T-helper 17 cell (primary cell): ENCODE data around the gene IGFBP7. TPM values are rescaled to one million over a fixed set of nuclear protein-coding genes. Genes with fewer than 3 reads are reported as not detected.
"Not testable (repeated sequence)": the region's sequence is repeated elsewhere in the genome, so short reads cannot be mapped to it uniquely, and the experiment has no call there.

Experiments used
- ATAC-seq: fragments of 150-1000 bp; cut with Tn5 transposase; 2 replicates; pipeline ENCODE4 v1.10.0; 2021; ENCODE audit warnings: mild to moderate bottlenecking, moderate library complexity
- DNase-seq, 3 donors: peaks; one replicate each; pipeline versions ENCODE4 v3.0.0 to v3.0.0-alpha.2; 2020 to 2021
- H3K9me3 ChIP-seq: one replicate; pipeline ENCODE4 v1.7.0; 2013; ENCODE audit warnings: low read length, mild to moderate bottlenecking; ENCODE audit not compliant: control insufficient read depth, poor library complexity, severe bottlenecking
- H3K27ac Mint-ChIP-seq: one replicate; pipeline ENCODE4 v1.8.0; 2022; ENCODE audit warnings: mild to moderate bottlenecking, moderate library complexity, mixed read lengths
- H3K27me3 Mint-ChIP-seq: one replicate; pipeline ENCODE4 v1.8.0; 2022; ENCODE audit warnings: mixed read lengths
- H3K36me3 Mint-ChIP-seq: one replicate; pipeline ENCODE4 v1.8.0; 2022; ENCODE audit warnings: low read depth, mixed read lengths
- H3K4me1 Mint-ChIP-seq: one replicate; pipeline ENCODE4 v1.8.0; 2022; ENCODE audit warnings: mild to moderate bottlenecking, mixed read lengths
- H3K4me3 Mint-ChIP-seq: one replicate; pipeline ENCODE4 v1.8.0; 2022; ENCODE audit warnings: mild to moderate bottlenecking, moderate library complexity, mixed read lengths
- total RNA-seq, 4 donors: library from RNA in 2 of 4; stranded (reverse) in 2 of 4; gene quantifications; one replicate each; pipeline ENCODE4 v1.2.3 and lab custom pipeline; 2022 to 2026

Gene IGFBP7
- total RNA-seq, 2 donors from 2014 or later: 0.22 to 0.37 TPM

DNA sequence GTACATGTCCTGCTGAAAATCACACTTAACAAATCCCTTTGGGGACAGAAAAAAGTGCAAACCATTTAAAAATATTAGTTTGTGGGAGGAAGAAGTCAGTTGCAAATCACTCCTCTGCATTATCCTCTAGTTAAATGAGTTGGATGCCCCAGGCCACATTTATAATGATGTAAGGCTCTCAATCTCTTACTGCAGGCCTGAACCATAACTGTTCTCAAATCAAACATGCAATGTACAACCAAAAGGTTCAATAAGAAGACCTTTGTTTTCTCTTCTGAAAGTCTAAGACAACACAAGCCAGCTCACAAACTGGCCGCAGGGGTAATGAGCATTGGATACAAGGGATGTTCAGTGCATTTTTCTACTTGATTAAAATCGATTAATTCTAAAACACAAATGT is 39.7 kb downstream of the IGFBP7 start:
- DNase-seq (no peak), ATAC-seq (no peak)
- H3K36me3 Mint-ChIP-seq: no peaks in the 10 kb centered on the region
- no peaks in the 10 kb centered on the region for H3K9me3 ChIP-seq
- no peak overlapping the region for H3K4me3 Mint-ChIP-seq
- H3K4me1 Mint-ChIP-seq: no peaks in the 10 kb centered on the region
- peaks cover 30% of the 10 kb centered on the region for H3K27me3 Mint-ChIP-seq
- no peak overlapping the region for H3K27ac Mint-ChIP-seq

DNA sequence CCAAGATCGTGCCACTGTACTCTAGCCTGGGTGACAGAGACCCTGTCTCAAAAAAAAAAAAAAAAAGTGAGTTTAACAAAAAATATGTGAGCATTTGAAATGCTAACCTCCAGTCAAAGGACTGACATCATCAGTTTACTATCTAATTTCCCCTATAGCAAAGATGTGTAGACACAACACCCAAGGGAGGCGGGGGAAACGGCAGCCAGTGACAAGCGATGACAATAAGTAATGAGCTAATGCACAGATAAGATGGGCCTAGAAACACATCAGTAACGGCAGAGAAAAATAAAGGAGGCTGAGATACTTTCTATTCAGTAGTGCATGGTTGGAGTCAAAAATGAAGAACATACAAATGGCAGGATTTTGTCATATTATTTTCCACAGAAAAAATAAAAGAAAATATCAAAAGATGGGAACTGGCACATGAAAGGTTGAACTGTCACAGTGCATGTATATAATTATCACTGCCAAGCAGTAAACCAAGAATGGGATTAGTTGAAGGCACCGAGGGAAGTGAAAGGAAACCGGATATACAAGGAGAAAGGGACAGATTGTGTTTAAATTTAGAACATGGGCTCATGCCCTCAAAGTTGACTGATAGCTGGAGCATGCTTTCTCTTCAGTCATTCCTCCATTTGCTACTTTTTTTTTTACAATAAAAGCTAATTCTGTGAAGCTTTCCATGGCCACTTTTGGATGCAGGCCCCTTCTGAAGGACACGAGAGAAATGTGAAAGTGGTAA is 41.8 kb downstream of the IGFBP7 start:
- no peaks in the 10 kb centered on the region for H3K9me3 ChIP-seq
- Mint-ChIP-seq H3K27me3 (peaks cover 15% of the 10 kb centered on the region), H3K4me1 (no peaks in the 10 kb centered on the region), H3K36me3 (no peaks in the 10 kb centered on the region), H3K4me3 (no peak overlapping the region), H3K27ac (no peak overlapping the region)
- DNase-seq: no peak
- no peak for ATAC-seq

DNA sequence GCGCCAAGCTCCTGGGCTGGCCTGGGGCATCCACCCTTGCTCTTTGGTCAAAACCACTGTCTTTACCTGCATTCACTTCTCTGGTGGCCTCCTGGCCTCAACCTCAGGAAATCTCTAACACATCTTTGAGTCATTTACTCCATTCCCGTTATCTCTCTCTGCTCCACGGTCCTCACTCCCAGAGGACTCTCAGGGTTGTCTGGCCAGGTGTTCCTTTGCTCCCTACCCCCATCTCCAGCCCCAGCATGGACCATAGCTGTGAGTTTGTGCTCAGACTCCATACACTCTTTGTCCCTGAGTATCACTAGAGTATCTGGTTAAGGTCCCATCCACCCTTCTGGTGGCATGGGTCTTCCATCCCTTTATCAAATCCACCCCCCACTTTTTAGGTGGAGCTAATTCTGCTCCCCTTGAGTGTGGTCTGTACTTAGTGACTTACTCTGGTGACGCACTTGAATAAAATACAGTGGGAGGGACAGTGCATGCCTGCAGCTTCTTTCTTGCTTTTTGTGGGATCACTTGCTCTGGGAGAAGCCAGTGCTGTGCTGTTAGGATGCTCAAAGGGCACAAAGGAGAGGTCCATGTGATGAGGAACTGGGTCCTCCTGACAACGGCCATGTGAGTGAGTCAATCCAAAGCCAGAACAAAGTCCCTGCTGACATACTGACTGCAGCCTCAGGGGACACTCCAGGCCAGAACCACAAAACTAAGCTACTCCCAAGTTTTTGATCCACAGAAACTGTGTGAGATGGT is 44.3 kb downstream of the IGFBP7 start:
- DNase-seq (no peak), ATAC-seq (no peak)
- Mint-ChIP-seq H3K36me3 (no peaks in the 10 kb centered on the region), H3K4me1 (no peaks in the 10 kb centered on the region), H3K4me3 (no peak overlapping the region), H3K27me3 (peaks cover 18% of the 10 kb centered on the region), H3K27ac (no peak overlapping the region)
- no peaks in the 10 kb centered on the region for H3K9me3 ChIP-seq

DNA sequence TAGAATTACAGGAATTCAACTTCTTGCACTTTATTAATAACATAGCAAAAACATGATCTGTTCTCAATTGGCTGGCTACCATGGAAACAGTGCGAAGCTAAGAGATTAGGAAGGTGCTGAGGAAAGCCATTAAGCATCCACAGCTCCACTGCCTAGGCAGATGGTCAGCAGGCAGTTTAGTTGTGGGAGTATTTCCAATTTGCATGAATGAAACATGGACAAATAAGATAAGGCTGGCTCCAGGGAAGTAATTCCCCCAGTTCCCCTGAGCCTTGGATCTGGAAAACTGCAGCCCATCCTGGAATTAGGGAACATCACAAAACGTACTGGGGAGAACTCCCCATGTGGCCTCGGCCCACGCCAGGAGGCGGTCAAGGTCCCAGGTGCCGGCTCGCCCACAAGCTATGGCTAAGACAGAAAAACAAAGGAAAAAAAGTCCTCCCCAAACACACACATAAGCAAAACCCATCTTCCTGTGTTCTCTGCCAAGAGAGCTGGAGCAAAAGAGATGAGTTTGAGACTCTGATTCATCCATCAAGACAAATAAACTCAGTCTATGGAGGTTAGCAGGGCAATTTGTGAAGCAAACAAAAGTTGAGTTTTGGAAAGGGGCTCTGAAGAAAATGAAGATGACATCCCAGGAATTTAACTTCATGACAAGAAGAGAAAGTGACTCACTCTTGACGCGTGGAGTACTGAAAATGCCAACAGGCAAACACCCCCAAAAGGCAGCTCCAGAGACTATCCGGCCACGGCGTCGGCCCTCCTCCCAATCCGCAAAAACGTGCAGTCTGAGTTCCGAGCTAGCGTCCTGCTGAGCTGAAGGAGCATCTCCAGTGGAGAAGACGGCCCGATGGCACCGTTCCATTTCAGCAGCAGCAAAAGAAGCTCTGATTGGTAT is 45.1 kb downstream of the IGFBP7 start:
- no peaks in the 10 kb centered on the region for H3K36me3 Mint-ChIP-seq
- H3K27ac Mint-ChIP-seq: no peak overlapping the region
- no peak overlapping the region for H3K4me3 Mint-ChIP-seq
- peaks cover 18% of the 10 kb centered on the region for H3K27me3 Mint-ChIP-seq
- H3K9me3 ChIP-seq: no peaks in the 10 kb centered on the region
- DNase-seq (no peak), ATAC-seq (no peak)
- no peaks in the 10 kb centered on the region for H3K4me1 Mint-ChIP-seq

DNA sequence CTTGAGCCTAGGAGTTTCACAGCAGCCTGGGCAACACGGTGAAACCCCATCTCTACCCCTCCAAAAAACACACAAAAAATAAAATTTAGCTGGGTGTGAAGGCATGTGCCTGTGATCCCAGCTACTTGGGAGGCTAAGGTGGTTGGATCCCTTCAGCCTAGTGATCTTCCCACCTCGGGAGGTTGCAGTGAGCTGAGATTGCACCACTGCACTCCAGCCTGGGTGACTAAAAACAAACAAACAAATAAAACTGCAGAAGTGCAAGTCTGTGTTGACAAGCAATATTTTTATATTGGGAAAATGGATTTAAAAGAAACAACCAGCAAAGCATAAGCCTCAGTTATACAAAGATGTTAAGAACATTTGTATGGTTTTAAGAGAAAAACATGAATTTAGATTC is 46.1 kb downstream of the IGFBP7 start:
- ATAC-seq: no peak
- Mint-ChIP-seq H3K4me1 (no peaks in the 10 kb centered on the region), H3K27ac (no peak overlapping the region), H3K4me3 (no peak overlapping the region), H3K36me3 (no peaks in the 10 kb centered on the region), H3K27me3 (peaks cover 18% of the 10 kb centered on the region)
- no peaks in the 10 kb centered on the region for H3K9me3 ChIP-seq
- DNase-seq: no peak

DNA sequence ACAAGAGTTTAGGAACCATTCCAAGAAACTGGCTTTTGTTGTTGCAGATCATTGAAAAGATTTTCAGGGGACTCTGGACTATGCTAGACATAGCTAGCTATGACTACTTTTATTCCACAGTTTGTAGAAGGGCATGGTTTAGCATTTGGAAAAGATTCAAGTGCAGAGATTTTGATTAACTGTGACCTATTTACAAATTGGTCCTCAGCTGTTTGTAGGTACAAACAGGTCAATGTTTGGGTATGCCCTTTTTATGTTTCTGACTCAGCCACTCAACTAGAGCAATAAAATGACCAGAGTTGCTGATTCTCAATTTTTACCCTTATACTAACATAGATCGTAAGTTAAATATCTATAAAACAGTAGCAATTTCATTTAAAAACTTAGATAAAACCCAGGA is 46.7 kb downstream of the IGFBP7 start:
- Mint-ChIP-seq H3K27me3 (peaks cover 18% of the 10 kb centered on the region), H3K4me1 (no peaks in the 10 kb centered on the region), H3K4me3 (no peak overlapping the region), H3K36me3 (no peaks in the 10 kb centered on the region), H3K27ac (no peak overlapping the region)
- no peaks in the 10 kb centered on the region for H3K9me3 ChIP-seq
- no peak for ATAC-seq
- DNase-seq: no peak

DNA sequence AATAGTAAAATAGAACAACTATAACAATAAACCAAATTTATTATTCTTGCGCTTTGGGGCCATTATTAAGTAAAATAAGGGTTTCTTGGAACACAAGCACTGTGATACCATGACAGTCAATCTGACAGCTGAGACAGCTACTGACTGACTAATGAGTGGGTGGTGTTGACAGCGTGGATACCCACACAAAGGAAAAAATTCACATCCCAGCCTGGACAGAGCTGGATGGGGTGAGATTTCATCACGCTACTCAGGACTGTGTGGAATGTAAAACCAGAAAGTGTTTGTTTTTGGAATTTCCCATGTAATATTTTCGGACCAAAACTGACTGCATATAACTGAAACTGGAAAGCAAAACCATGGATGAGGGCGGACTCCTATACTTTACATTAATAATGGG is 48.8 kb downstream of the IGFBP7 start:
- no peaks in the 10 kb centered on the region for H3K9me3 ChIP-seq
- peaks cover 26% of the 10 kb centered on the region for H3K27me3 Mint-ChIP-seq
- DNase-seq (no peak), ATAC-seq (no peak)
- H3K36me3 Mint-ChIP-seq: no peaks in the 10 kb centered on the region
- no peak overlapping the region for H3K27ac Mint-ChIP-seq
- H3K4me3 Mint-ChIP-seq: no peak overlapping the region
- no peaks in the 10 kb centered on the region for H3K4me1 Mint-ChIP-seq

DNA sequence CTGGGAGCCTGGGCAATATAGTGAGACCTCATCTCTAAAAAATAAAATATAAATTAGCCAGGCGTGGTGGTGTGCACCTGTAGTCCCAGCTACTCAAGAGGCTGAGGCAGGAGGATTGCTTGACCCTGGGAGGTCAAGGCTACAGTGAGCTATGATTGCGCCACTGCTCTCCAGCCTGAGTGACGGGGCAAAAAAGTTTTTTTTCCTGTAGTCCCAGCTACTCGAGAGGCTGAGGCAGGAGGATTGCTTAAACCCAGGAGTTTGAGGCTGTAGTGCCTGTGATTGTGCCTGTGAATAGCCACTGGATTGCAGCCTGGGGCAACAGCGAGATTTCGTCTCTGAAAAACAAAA is 49.5 kb downstream of the IGFBP7 start:
- ATAC-seq, DNase-seq, H3K36me3 Mint-ChIP-seq, H3K9me3 ChIP-seq, H3K4me1 Mint-ChIP-seq, H3K27ac Mint-ChIP-seq, H3K4me3 Mint-ChIP-seq: not testable (repeated sequence)
- H3K27me3 Mint-ChIP-seq: peaks cover 33% of the 10 kb centered on the region

DNA sequence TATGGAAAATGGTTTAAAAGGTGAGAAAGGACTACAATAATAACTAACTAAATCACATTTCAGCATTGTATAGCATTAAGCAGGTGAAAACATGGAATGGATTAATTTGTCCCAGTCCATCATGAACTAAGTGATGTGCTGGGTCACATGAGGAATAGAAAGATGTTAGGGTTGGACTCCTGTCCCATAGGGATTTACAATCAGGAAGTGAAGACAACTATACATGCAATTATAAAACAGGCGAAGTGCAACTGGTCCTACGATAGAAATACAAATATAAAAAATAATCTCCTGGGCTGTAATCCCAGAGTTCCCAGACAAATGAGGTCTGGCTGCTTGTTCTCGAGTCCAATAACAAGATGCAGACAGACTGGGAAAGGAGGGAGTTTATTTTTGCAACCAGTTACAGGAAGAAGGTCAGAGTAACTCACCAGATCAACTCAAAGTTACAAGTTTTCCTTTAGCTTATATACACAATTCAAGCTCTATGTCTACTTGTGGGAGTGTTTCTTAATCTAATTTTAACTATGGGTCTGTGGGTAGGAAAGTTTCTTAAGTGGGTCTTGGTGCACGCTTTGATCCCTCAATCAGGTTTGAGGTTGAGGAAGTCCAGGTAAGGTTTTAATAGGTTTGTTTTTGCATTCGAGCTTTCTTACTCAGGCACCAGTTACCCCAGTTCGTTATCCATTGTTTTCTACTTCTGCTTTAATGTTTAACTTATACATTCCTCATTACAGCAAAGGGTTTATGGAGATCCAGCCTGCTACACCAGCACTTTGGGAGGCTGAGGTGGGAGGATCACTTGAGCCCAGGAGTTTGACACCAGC is 50.1 kb downstream of the IGFBP7 start:
- DNase-seq (no peak), ATAC-seq (no peak)
- Mint-ChIP-seq H3K27me3 (peaks cover 39% of the 10 kb centered on the region), H3K4me1 (no peaks in the 10 kb centered on the region), H3K4me3 (no peak overlapping the region), H3K27ac (no peak overlapping the region), H3K36me3 (no peaks in the 10 kb centered on the region)
- no peaks in the 10 kb centered on the region for H3K9me3 ChIP-seq

DNA sequence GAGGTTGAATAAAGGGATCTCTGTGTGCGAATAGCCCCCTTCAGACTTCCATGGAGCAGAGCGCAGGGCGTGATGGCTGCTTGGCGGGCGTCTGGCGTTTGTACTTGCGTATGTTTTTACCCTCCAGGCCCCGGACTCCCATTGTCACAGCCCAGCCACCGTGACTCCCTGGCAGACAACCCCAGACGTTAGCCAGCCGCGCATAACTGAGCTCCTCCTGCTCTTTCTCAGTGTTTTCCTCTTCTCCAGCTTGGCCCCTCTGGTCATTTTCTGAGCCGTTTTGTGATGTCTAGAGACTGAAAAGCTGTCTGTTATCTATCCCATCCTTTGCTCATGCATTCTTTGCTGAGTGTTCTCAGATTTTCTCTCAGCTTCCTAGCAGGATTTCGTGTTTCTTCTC is 54.3 kb downstream of the IGFBP7 start:
- ATAC-seq (no peak), DNase-seq (no peak)
- Mint-ChIP-seq H3K27ac (no peak overlapping the region), H3K4me3 (no peak overlapping the region), H3K36me3 (no peaks in the 10 kb centered on the region), H3K4me1 (no peaks in the 10 kb centered on the region), H3K27me3 (peaks cover 54% of the 10 kb centered on the region)
- H3K9me3 ChIP-seq: no peaks in the 10 kb centered on the region

DNA sequence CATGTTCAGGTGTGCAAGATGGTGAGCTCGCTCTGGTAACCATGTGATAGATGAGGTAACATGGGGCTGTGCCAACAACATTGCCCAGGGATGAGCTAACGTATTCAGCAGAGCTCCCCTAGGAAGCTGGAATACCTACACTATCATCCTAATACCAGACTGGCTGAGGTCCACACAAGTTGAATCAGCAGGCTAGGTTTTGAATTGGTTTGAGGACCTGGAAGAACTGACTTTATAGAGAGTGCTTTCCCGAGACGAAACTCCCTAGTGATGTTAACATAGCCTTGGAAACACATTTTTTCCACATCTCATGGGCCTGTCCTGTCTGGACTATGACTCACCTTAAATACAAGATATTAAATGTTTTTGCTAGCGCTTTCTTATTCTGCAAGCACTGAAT is 56.7 kb downstream of the IGFBP7 start:
- peaks cover 54% of the 10 kb centered on the region for H3K27me3 Mint-ChIP-seq
- ATAC-seq (no peak), DNase-seq (no peak)
- no peaks in the 10 kb centered on the region for H3K4me1 Mint-ChIP-seq
- no peaks in the 10 kb centered on the region for H3K9me3 ChIP-seq
- H3K36me3 Mint-ChIP-seq: peaks cover 2% of the 10 kb centered on the region
- no peak overlapping the region for H3K27ac Mint-ChIP-seq
- H3K4me3 Mint-ChIP-seq: no peak overlapping the region

DNA sequence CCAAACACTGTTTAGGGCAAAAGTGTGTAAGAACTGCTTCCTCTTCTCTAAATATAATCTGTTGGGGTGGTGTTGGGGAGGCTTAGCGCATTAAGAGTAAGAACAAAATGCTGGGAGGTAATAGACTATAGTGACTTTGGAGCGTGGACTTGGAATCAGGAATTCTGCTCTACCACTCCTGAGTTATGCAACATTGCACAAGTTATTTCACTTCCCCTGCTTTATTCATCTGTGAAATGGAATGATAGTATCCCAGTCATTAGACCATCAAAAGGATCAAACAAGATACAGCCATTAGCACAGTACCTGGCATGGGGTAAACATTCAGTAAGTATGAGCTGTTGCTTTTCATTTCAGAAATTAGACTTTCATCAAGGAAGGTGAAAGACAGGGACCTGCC is 58.7 kb downstream of the IGFBP7 start:
- Mint-ChIP-seq H3K36me3 (peaks cover 2% of the 10 kb centered on the region), H3K4me3 (no peak overlapping the region), H3K27ac (no peak overlapping the region), H3K27me3 (peaks cover 48% of the 10 kb centered on the region), H3K4me1 (no peaks in the 10 kb centered on the region)
- ATAC-seq (no peak), DNase-seq (no peak)
- no peaks in the 10 kb centered on the region for H3K9me3 ChIP-seq

DNA sequence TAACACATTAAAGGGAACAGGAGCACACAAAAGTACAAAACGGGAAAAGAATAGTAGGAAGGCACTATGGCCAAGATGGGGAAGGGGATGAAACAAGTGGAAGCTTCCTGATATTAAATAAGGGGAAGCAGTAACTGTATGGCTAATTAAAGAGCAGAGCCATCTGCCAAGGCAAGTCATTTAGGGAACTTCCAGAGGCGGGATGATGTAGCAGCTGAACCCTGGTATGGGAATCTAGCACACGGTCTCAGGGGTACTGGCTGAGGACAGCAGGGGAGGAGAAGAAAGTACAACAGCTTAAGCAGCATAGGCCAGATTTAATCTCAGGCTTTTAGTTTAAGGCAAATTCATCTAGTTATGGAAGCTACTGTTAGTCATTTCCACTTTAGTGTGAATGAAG is 59.1 kb downstream of the IGFBP7 start:
- Mint-ChIP-seq H3K27me3 (peaks cover 45% of the 10 kb centered on the region), H3K27ac (no peak overlapping the region), H3K4me3 (no peak overlapping the region), H3K4me1 (no peaks in the 10 kb centered on the region), H3K36me3 (peaks cover 2% of the 10 kb centered on the region)
- ATAC-seq (no peak), DNase-seq (no peak)
- H3K9me3 ChIP-seq: no peaks in the 10 kb centered on the region
